Measurements from ENCODE around the gene SETD3.

SETD3 gene

DNA sequence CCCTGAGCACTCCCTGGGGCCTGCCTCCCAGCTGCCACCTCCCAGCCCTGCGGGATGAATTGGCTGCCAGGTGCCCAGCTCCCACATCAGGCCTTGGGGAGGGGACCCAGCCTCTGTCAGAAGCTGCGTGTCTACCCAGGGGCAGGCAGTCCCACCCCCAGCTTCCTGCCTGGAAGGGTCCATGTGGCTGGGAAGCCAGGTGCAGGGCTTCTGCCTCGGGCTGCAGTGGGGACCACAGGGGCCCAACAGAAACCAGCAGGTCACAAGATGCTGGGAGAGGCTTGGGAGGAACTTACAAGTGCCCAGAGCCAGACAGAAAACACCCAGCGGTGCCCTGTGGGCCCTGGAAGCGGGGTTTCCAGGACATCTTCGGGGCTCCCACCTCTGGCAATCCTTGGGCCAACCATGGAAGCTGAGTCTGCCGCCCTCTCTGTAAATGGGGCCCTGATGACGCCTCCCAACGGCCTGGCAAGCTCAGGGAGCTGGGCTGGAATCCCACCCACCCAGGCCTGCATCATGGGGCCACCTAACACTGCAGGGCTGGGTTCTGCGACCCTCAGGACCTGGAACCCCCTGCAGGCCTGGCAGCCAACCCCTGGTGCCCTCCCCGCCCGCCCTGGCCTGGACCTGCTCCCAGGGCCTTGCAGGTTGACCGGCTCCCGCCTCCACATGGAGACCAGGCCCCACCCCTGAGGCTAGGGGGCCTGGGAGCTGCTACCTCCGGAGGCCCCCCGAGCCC, 37.2 kb upstream of the SETD3 start:
- H3K9me3 ChIP-seq (ENCODE audit: insufficient read depth, low read length), result no peaks in the 10 kb centered on the region
- no peaks in the 10 kb centered on the region for H4K20me1 ChIP-seq (ENCODE audit: insufficient read depth, low read length)
- no peak overlapping the region for H3K4me3 ChIP-seq (ENCODE audit: low read length)
- no peaks in the 10 kb centered on the region for H3K36me3 ChIP-seq (replicated peaks; ENCODE audit: low read depth, low read length)
- H3K4me2 ChIP-seq (ENCODE audit: low read length), result no peak overlapping the region
- no peaks in the 10 kb centered on the region for H3K79me2 ChIP-seq (ENCODE audit: low read length)
- H3K4me1 ChIP-seq (ENCODE audit: low read length), result peaks cover 15% of the 10 kb centered on the region
- no peak for TF ChIP-seq CTCF (IDR thresholded peaks at IDR 0.05; ENCODE audit: low read depth, low read length)
- no peak for TF ChIP-seq EZH2phosphoT487 (IDR thresholded peaks at IDR 0.05; ENCODE audit: low read depth)
- H2AFZ ChIP-seq (ENCODE audit: low read depth, low read length), result no peak overlapping the region
- H3K9ac ChIP-seq (ENCODE audit: low read length), result no peak overlapping the region
- no peak overlapping the region for H3K27ac ChIP-seq (ENCODE audit: low read length)
- H3K27me3 ChIP-seq (ENCODE audit: low read depth, low read length), result no peaks in the 10 kb centered on the region

- no peak overlapping the region for H3K4me3 ChIP-seq (ENCODE audit: low read length)
- peaks cover 8% of the 10 kb centered on the region for H3K4me1 ChIP-seq (ENCODE audit: low read length)
- no peaks in the 10 kb centered on the region for H3K79me2 ChIP-seq (ENCODE audit: low read length)
- no peak overlapping the region for H3K27ac ChIP-seq (ENCODE audit: low read length)
- TF ChIP-seq EZH2phosphoT487 (IDR thresholded peaks at IDR 0.05; ENCODE audit: low read depth) (no peak), CTCF (IDR thresholded peaks at IDR 0.05; ENCODE audit: low read depth, low read length) (no peak)
- H2AFZ ChIP-seq (ENCODE audit: low read depth, low read length), result no peak overlapping the region
- no peak overlapping the region for H3K4me2 ChIP-seq (ENCODE audit: low read length)
- H3K9me3 ChIP-seq (ENCODE audit: insufficient read depth, low read length), result no peaks in the 10 kb centered on the region
- no peaks in the 10 kb centered on the region for H4K20me1 ChIP-seq (ENCODE audit: insufficient read depth, low read length)
- no peaks in the 10 kb centered on the region for H3K36me3 ChIP-seq (replicated peaks; ENCODE audit: low read depth, low read length)
- H3K27me3 ChIP-seq (ENCODE audit: low read depth, low read length), result no peaks in the 10 kb centered on the region
- no peak overlapping the region for H3K9ac ChIP-seq (ENCODE audit: low read length)
Observed at GRCh38 chr14:99516871-99517642, 36.4 kb upstream of the SETD3 start.

- TF ChIP-seq EZH2phosphoT487 (IDR thresholded peaks at IDR 0.05; ENCODE audit: low read depth) (no peak), CTCF (IDR thresholded peaks at IDR 0.05; ENCODE audit: low read depth, low read length) (no peak)
- H3K36me3 ChIP-seq (replicated peaks; ENCODE audit: low read depth, low read length), result no peaks in the 10 kb centered on the region
- no peaks in the 10 kb centered on the region for H3K27me3 ChIP-seq (ENCODE audit: low read depth, low read length)
- H2AFZ ChIP-seq (ENCODE audit: low read depth, low read length), result no peak overlapping the region
- no peaks in the 10 kb centered on the region for H4K20me1 ChIP-seq (ENCODE audit: insufficient read depth, low read length)
- no peaks in the 10 kb centered on the region for H3K79me2 ChIP-seq (ENCODE audit: low read length)
- H3K4me1 ChIP-seq (ENCODE audit: low read length), result peaks cover 8% of the 10 kb centered on the region
- H3K4me3 ChIP-seq (ENCODE audit: low read length), result no peak overlapping the region
- H3K9ac ChIP-seq (ENCODE audit: low read length), result no peak overlapping the region
- H3K9me3 ChIP-seq (ENCODE audit: insufficient read depth, low read length), result no peaks in the 10 kb centered on the region
- H3K4me2 ChIP-seq (ENCODE audit: low read length), result no peak overlapping the region
- H3K27ac ChIP-seq (ENCODE audit: low read length), result no peak overlapping the region
Observed at GRCh38 chr14:99516156-99516870, 35.7 kb upstream of the SETD3 start.

Data from OCI-LY3 (cell line).